Posterior vena cava (tissue), 2 donors: Measurements from ENCODE around the gene PHB1. TPM values are rescaled to one million over a fixed set of nuclear protein-coding genes. Genes with fewer than 3 reads are reported as not detected.

Experiments used
- DNase-seq: peaks from one replicate; pipeline ENCODE4 v3.0.0-alpha.2; 2020; ENCODE audit warnings: low spot score
- intact Hi-C, 2 donors: fragments of 100-400 bp; cut with DNase I; formaldehyde crosslinking; loops; one replicate each; pipeline versions ENCODE4 v1.14.1 to v1.14.2; 2022 to 2023
- long read RNA-seq, 2 donors: library from polyadenylated mRNA; unstranded; transcript quantifications; one replicate each; pipeline ENCODE4 v2.0.0, GENCODE V29; 2020 to 2021
- total RNA-seq, 2 donors: library from RNA; stranded (reverse); fragmentation: NEBNext Ultra II Directional; extraction: Animal tissue kit (Norgen Biotek cat#: 25700); gene quantifications; one replicate each; pipeline ENCODE4 v1.2.1, GENCODE V29; 2021
- donor health status: DM: yes; HTN: yes; CAD: no.
- donor health status: DM: yes; HTN: yes; CAD: no.

Gene PHB1
- 100 to 1,000 TPM; 102 to 111 TPM for total RNA-seq
- long read RNA-seq, donor 1, transcript PHB-201 (7 exons, 1,832 nt) = major isoform, 46 of 57 reads
- long read RNA-seq, donor 1, partial matches to known transcripts = 1 of 57 reads
- long read RNA-seq, donor 1, other reads (novel, unspliced or antisense) = 9 of 57 reads
- long read RNA-seq, donor 2, transcript PHB-211 (2 exons, 852 nt) = minor isoform, 5 of 403 reads
- long read RNA-seq, donor 2, transcript PHB-201 (7 exons, 1,832 nt) = major isoform, 366 of 403 reads
- long read RNA-seq, donor 2, partial matches to known transcripts = 16 of 403 reads
- long read RNA-seq, donor 2, other reads (novel, unspliced or antisense) = 12 of 403 reads

DNA sequence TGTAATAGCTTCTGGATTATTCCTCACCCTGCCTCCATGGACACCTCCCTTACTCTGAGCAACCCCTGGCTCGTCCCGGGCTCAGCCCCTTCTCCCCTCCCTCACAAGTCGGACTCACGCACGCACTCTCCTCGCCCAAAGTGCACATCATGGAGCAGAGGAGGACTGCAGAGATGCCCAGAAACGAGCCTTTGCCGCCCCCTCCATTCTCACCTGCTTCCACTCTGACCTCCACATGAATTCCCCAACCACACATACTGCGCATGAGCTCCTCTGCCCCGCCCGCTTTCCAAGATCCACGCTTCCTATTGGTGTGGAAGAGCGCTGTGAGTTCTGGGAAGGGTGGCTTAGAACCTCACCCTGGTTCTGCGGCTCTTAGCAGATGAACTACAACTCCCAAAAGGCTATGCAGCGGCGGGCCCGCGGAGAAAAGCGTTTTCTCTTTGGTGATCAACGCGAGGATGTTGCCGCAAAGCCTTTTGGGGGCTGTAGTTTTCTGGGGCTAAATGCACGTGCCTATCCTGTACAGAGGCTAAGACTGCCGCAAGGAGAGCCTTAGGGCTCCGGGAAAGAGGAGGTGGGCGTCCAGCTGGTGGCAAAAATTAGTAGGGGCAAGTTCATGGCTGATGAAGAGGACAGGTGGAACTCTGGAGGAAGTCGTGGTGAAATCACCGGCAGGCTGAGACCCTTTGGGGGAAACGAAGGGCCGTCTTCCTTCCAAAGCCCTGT is at the start of gene PHB1:
PHB1 (minus strand) TSS at position 261 of the 729 bp plus-strand sequence. CDS start 1,618 bp downstream, outside the sequence.
- intact Hi-C loops = loop anchor here in 1 of 2 donors (5.0 kb wide), 1 partner anchor 283 kb away; no protein-coding TSS in a partner anchor

GRCh38 chr17:49464049-49464448 is 49.4 kb upstream of the PHB1 start:
- DNase-seq = no peak
- intact Hi-C loops = no loop called here

More for the DNA sequence above, at the start of gene PHB1:
- DNase-seq = peak; percentile 98

DNA sequence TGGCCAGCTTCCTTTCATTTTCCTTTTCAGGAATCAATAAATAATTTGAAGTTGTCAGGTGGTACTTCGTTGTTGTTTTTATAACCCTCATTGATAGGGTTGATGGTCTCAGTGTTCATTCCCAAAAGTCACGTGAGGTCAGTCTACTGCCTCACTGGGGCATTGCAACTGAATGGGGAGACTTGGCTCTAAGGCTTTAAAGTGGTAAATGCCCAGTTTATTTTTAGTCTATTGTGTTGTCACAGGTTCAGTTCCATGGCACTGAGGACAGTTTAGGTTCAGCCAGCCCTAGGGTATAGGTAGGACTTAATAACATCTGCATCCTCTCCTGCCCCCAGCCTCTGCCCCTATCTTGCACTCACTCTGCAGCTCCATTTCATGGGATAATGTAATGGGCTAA is 46.9 kb upstream of the PHB1 start:
- DNase-seq = no peak
- intact Hi-C loops = no loop called here

- intact Hi-C loops = no loop called here
- DNase-seq = no peak
These were observed 45.7 kb upstream of the PHB1 start for GRCh38 chr17:49460401-49460800.

- no peak for DNase-seq
- intact Hi-C loops = no loop called here
These were observed 44.8 kb upstream of the PHB1 start for GRCh38 chr17:49459401-49459984.

- DNase-seq = no peak
- intact Hi-C loops = no loop called here
These were observed 43.2 kb upstream of the PHB1 start for GRCh38 chr17:49457564-49458535.

GRCh38 chr17:49456183-49456965 is 41.7 kb upstream of the PHB1 start:
- intact Hi-C loops = no loop called here
- peak; percentile 54 for DNase-seq

DNA sequence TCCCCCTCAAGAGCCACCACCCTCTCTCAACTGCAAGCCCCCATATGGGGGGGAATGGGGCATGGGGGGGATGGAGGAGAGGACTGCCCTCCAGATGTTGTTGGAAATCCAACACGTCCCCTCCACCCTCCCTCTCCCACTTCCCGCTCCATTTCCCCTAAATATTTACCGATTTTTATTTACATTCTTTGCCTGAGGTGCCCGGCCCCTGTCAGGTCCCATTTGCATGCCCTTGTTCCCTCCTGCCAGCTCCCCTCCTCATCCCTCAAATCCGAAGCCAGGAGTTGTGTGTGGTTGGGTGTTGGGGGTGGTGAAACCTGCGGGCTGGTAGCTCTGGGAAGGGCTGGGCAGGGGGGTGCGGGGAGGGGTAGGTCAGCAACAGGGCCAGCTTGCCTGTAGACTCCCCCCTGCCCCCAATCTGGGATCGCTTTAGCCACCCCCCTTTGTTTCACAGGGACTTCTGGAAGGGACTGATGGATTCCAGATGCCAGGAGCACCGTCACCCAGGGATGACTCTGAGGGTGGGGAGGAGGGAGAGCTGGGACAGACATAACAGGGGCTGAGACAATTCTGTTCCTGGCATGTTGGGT is 40.7 kb upstream of the PHB1 start:
- no peak for DNase-seq
- intact Hi-C loops = no loop called here

GRCh38 chr17:49454050-49454449 is 39.4 kb upstream of the PHB1 start:
- DNase-seq = peak; percentile 40
- intact Hi-C loops = no loop called here

GRCh38 chr17:49452661-49453060 is 38.0 kb upstream of the PHB1 start:
- peak; percentile 73 for DNase-seq
- intact Hi-C loops = no loop called here

GRCh38 chr17:49452201-49452600 is 37.5 kb upstream of the PHB1 start:
- intact Hi-C loops = no loop called here
- DNase-seq = no peak

DNA sequence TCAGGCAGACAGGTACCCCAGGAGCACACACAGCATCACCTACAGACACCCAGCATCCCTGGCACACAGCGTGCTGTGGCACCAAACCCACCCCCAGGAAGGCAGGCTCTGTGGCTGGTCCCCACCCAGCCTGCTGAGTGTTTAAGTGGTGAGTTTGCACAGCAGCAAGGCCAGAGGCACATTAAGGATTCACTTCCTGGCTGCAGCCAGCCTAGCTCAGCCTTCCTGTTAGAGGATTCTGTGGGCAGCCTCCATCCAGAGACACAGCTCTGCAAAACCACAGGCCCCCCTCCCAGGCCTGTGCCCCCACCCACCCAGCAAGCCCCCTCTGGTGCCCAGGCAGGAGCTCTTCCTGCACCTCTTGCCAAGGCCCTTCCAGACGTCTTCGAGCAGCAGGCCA is 36.1 kb upstream of the PHB1 start:
- DNase-seq = no peak
- intact Hi-C loops = no loop called here

GRCh38 chr17:49450181-49450580 is 35.5 kb upstream of the PHB1 start:
- no peak for DNase-seq
- intact Hi-C loops = no loop called here

DNA sequence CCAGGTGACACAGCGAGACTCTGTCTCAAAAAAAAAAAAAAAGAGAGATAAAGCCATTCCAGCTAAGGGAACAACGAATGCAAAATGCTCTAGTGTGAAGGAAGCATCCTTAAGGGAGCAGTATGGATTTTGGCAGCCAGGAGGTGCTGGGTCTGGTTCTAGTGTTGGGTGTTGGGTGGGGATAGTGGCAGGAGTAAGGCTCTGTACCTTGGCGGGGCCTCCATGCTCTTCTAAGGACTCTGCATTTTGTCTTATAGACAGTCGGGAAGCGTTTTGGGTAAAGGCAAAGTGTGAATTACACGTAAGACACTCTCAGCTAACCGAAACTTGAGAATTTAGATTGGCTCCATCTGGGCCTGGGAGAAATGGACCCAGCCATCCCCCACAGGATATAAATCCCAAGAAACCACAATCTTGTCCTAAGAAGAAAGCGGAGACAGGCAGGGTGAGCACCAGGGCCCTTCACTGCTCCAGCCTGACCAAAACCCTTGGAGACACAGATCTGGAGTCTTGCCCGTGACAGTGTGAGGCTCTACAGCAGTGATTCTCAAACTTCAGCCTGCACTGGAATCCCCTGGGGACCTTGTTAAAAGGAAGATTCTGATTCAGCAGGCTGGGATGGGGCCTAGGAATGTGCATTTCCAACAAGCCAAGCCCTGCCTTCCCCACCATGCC is 33.1 kb upstream of the PHB1 start:
- peak; percentile 19 for DNase-seq
- intact Hi-C loops = no loop called here

DNA sequence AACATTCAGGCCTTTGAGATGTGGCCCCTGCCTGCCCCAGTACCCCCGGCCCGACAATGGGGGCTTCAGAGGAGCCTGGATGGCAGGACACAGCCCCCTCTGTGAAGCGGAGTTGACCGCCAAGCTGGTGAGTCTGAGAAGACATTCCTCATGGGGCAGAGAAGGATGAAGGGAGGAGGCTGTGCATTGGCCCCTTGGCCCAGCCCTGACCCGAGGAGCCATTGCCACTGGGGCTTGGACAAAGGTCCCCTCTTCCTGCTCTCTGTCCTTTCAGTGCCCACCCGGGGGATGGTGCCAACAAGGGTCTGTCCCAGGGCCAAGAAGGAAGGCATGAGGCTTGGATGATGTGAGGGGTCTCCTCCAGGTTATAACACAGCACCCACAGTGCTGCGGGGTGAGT is 30.9 kb upstream of the PHB1 start:
- DNase-seq = no peak
- intact Hi-C loops = no loop called here

- intact Hi-C loops = no loop called here
- DNase-seq = peak; percentile 14
These were observed 29.7 kb upstream of the PHB1 start for GRCh38 chr17:49444384-49444783.

GRCh38 chr17:49443862-49444261 is 29.2 kb upstream of the PHB1 start:
- no peak for DNase-seq
- intact Hi-C loops = no loop called here

DNA sequence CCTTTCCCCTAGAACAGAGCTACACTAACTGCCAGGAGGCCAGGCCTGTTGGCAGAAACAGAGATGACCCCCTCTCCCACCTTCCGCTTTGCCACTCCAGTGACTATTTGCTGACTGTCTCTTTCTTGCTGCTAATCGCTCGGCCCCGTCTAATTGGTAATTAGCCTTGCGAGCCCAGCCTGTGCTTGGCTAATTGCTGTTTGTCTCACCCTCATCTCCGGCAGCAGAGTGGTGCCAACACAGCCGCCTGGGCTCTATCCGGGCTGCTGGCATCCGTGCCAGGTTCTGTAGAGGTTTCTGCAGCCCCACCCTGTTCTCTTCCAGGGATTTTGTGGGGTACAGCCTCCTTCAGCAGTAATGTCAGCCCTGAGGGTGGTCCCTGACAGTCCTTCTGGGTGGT is 27.4 kb upstream of the PHB1 start:
- no peak for DNase-seq
- intact Hi-C loops = no loop called here
